HepG2 (cell line): ENCODE measurements around the gene NUP62. TPM values are rescaled to one million over a fixed set of nuclear protein-coding genes. Genes with fewer than 3 reads are reported as not detected.

Source experiments
- ARNT ChIP-seq: fragments of 450-650 bp; IDR thresholded peaks from 2 replicates; pipeline ENCODE4 v1.6.1; 2017
- CC2D1A ChIP-seq: sonication (generic); formaldehyde crosslinking; IDR thresholded peaks from 2 replicates; pipeline ENCODE4 v1.8.1; 2023; ENCODE audit warnings: mild to moderate bottlenecking, missing genetic modification reagents
- ELF3 ChIP-seq: IDR thresholded peaks from 2 replicates; pipeline ENCODE4 v1.6.1; 2016; ENCODE audit warnings: missing genetic modification reagents, missing compliant biosample characterization
- KDM6A ChIP-seq: IDR thresholded peaks from 2 replicates; pipeline ENCODE4 v1.6.1; 2016; ENCODE audit warnings: low read depth
- KMT2A ChIP-seq: sonication (generic); formaldehyde crosslinking; IDR thresholded peaks from 2 replicates; pipeline ENCODE4 v1.4.0; 2020; ENCODE audit warnings: missing genetic modification reagents
- MBD4 ChIP-seq: IDR thresholded peaks from 2 replicates; pipeline ENCODE4 v1.6.1; 2012; ENCODE audit warnings: low read length, inconsistent platforms, borderline replicate concordance
- ONECUT2 ChIP-seq: sonication (generic); formaldehyde crosslinking; IDR thresholded peaks from 2 replicates; pipeline ENCODE4 v1.4.0; 2020; ENCODE audit warnings: missing genetic modification reagents
- TBX2 ChIP-seq: sonication (generic); formaldehyde crosslinking; IDR thresholded peaks from 2 replicates; pipeline ENCODE4 v1.5.0; 2020; ENCODE audit warnings: missing genetic modification reagents, mild to moderate bottlenecking, borderline replicate concordance
- TCF12 ChIP-seq, 2 experiments: fragments of 450-650 bp in 1 of 2; sonication (generic) in 1 of 2; formaldehyde crosslinking in 1 of 2; IDR thresholded peaks; 2 replicates each; pipeline versions ENCODE4 v1.6.1 to v1.8.0; 2017 to 2022; ENCODE audit warnings: antibody characterized with exemption in 1 of 2, mild to moderate bottlenecking in 1 of 2, missing genetic modification reagents in 1 of 2, moderate library complexity in 1 of 2
- XRCC5 ChIP-seq: fragments of 200-400 bp; formaldehyde crosslinking; optimal IDR thresholded peaks from 2 replicates; pipeline ENCODE3; 2017; ENCODE audit warnings: mild to moderate bottlenecking, low read length
- YY1 ChIP-seq: IDR thresholded peaks from 2 replicates; pipeline ENCODE4 v1.6.1; 2011; ENCODE audit warnings: low read length, low read depth, moderate library complexity, mild to moderate bottlenecking; ENCODE audit not compliant: insufficient read depth, insufficient replicate concordance
- ZFP36L2 ChIP-seq: sonication (generic); formaldehyde crosslinking; IDR thresholded peaks from 2 replicates; pipeline ENCODE4 v1.4.0; 2020; ENCODE audit warnings: missing genetic modification reagents
- ZFP82 ChIP-seq: sonication (generic); formaldehyde crosslinking; IDR thresholded peaks from 2 replicates; pipeline ENCODE4 v1.5.1; 2020; ENCODE audit warnings: mild to moderate bottlenecking, missing genetic modification reagents, borderline replicate concordance
- ZNF232 ChIP-seq: sonication (generic); formaldehyde crosslinking; IDR thresholded peaks from 2 replicates; pipeline ENCODE4 v1.4.0; 2020; ENCODE audit warnings: missing genetic modification reagents, borderline replicate concordance
- ZNF335 ChIP-seq: sonication (generic); formaldehyde crosslinking; IDR thresholded peaks from 2 replicates; pipeline ENCODE4 v1.4.0; 2020; ENCODE audit warnings: missing genetic modification reagents
- ZNF850 ChIP-seq: sonication (generic); formaldehyde crosslinking; conservative IDR thresholded peaks from 2 replicates; pipeline ENCODE4 v1.9.0; 2021; ENCODE audit warnings: mild to moderate bottlenecking, missing genetic modification reagents
- polyA plus RNA-seq, 8 experiments: library from polyadenylated mRNA; depleted of rRNA in 3 of 8; stranded (reverse) in 7 of 8; unstranded in 1 of 8; fragments of >200 nt; fragmentation: Illumina TruSeq in 4 of 8; extraction: Trizol in 4 of 8; gene quantifications; 2 replicates each; pipeline versions ENCODE4 v1.2.1 to v1.2.3, GENCODE V29; 2011 to 2016; ENCODE audit warnings: low read depth in 4 of 8, missing spikeins in 1 of 8, mixed read lengths in 1 of 8; ENCODE audit not compliant: insufficient read depth in 1 of 8
- total RNA-seq, 5 experiments: library from RNA; depleted of rRNA; stranded (reverse); fragments of >200 nt; fragmentation: Illumina TruSeq; extraction: Trizol; gene quantifications; 2 replicates each; pipeline ENCODE4 v1.2.3, GENCODE V29; 2016; ENCODE audit warnings: low read depth in 1 of 5
- TF ChIP-seq, protein P1 (sequence below): sonication (generic); formaldehyde crosslinking; IDR thresholded peaks from 2 replicates; pipeline ENCODE4 v1.4.0; 2020; ENCODE audit warnings: mild to moderate bottlenecking, missing genetic modification reagents
- TF ChIP-seq, protein P2 (sequence below): IDR thresholded peaks from 2 replicates; pipeline ENCODE4 v1.4.0; 2020; ENCODE audit warnings: mild to moderate bottlenecking, missing genetic modification reagents
- TF ChIP-seq, protein P3 (sequence below): fragments of 450-650 bp; IDR thresholded peaks from 2 replicates; pipeline ENCODE4 v1.6.1; 2017
- TF ChIP-seq, protein P4 (sequence below): sonication (generic); formaldehyde crosslinking; IDR thresholded peaks from 2 replicates; pipeline ENCODE4 v1.8.0; 2022; ENCODE audit warnings: missing genetic modification reagents, mild to moderate bottlenecking, inconsistent platforms, borderline replicate concordance
- TF ChIP-seq, protein P5 (sequence below): IDR thresholded peaks from 2 replicates; pipeline ENCODE4 v1.6.1; 2016; ENCODE audit warnings: low read depth, borderline replicate concordance

The NUP62 gene
- total and polyA plus RNA-seq, 2 of the 13 experiments (the other 11 are each of a cell fraction or from before 2014, with no cell fraction given): 16.5 to 41.5 TPM

DNA sequence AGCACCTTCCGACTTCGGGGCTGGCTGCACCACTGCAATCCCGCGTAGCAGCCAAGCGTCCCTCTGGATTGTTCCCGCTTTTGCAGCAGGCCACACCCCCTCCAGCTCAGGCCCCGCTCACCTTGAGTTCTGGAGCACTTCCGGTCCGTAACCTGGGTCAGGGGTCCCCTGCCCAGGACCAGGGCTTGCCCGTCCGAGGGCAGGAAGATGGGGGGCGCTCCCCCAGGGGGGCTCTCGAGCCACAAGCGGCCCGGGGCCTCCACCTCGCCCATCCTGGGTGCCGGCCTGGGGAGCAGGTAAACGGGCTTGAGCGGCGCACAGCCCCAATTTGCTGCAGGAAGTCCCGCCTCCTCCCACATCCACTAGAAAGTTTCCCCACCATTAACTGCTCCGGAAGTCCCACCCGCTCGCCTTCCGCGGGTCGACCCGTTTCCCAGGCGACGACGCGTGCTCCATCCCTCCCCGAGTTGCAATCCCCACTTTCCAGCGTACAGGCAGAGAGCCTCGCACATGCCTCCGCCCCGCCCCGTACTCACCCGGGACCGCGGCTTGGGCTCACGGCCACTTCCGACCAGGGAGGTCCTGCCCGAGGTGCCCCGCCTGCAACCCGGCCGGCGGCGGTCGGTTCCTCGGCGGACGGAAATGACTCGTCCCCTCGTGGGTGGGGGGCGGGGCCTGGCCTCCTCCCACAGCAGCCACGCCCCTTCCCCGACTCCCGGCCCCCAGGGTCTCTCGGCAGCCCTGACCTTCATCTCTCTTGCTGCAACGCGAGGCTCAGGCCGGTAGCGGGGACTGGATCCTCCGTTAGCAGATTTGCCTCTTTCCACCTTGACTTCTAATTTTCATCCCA lies 62.1 kb downstream of the NUP62 start, which contains the start of gene PNKP (continued):
- TF ChIP-seq ZNF232 (CRISPR knock-in tag): peak; percentile 62; the same call in 1 of the 2 replicates
- TF ChIP-seq CC2D1A: no peak
- TF ChIP-seq ONECUT2 (CRISPR knock-in tag): no peak
- no peak for TF ChIP-seq ZNF335
- TF ChIP-seq ZFP82 (CRISPR knock-in tag): no peak; the same call in 1 of the 2 replicates
- TF ChIP-seq KMT2A (CRISPR knock-in tag): peak; percentile 58
- peak; percentile 84 for TF ChIP-seq TBX2 (CRISPR knock-in tag)
- no peak for TF ChIP-seq TCF12 (IDR thresholded peaks at IDR 0.05)
- TF ChIP-seq TCF12 (CRISPR knock-in tag; IDR thresholded peaks at IDR 0.05): peak; percentile 70; the same call in 1 of the 2 replicates
- TF ChIP-seq, protein P1, sequence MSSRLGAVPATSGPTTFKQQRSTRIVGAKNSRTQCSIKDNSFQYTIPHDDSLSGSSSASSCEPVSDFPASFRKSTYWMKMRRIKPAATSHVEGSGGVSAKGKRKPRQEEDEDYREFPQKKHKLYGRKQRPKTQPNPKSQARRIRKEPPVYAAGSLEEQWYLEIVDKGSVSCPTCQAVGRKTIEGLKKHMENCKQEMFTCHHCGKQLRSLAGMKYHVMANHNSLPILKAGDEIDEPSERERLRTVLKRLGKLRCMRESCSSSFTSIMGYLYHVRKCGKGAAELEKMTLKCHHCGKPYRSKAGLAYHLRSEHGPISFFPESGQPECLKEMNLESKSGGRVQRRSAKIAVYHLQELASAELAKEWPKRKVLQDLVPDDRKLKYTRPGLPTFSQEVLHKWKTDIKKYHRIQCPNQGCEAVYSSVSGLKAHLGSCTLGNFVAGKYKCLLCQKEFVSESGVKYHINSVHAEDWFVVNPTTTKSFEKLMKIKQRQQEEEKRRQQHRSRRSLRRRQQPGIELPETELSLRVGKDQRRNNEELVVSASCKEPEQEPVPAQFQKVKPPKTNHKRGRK (CRISPR knock-in tag): no peak
- no peak for TF ChIP-seq KDM6A (CRISPR knock-in tag)
- TF ChIP-seq ZFP36L2 (CRISPR knock-in tag): 0 out of 2 replicates have a peak, but pooled peaks have one; percentile 13
- no peak for TF ChIP-seq XRCC5
- TF ChIP-seq YY1: no peak
- no peak for TF ChIP-seq MBD4
- no peak for TF ChIP-seq ARNT
- TF ChIP-seq, protein P2, sequence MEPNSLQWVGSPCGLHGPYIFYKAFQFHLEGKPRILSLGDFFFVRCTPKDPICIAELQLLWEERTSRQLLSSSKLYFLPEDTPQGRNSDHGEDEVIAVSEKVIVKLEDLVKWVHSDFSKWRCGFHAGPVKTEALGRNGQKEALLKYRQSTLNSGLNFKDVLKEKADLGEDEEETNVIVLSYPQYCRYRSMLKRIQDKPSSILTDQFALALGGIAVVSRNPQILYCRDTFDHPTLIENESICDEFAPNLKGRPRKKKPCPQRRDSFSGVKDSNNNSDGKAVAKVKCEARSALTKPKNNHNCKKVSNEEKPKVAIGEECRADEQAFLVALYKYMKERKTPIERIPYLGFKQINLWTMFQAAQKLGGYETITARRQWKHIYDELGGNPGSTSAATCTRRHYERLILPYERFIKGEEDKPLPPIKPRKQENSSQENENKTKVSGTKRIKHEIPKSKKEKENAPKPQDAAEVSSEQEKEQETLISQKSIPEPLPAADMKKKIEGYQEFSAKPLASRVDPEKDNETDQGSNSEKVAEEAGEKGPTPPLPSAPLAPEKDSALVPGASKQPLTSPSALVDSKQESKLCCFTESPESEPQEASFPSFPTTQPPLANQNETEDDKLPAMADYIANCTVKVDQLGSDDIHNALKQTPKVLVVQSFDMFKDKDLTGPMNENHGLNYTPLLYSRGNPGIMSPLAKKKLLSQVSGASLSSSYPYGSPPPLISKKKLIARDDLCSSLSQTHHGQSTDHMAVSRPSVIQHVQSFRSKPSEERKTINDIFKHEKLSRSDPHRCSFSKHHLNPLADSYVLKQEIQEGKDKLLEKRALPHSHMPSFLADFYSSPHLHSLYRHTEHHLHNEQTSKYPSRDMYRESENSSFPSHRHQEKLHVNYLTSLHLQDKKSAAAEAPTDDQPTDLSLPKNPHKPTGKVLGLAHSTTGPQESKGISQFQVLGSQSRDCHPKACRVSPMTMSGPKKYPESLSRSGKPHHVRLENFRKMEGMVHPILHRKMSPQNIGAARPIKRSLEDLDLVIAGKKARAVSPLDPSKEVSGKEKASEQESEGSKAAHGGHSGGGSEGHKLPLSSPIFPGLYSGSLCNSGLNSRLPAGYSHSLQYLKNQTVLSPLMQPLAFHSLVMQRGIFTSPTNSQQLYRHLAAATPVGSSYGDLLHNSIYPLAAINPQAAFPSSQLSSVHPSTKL (CRISPR knock-in tag): no peak; the same call in 1 of the 2 replicates
- 0 out of 2 replicates have a peak, but pooled peaks have one; percentile 17 for TF ChIP-seq ZNF850 (CRISPR knock-in tag)
- TF ChIP-seq ELF3 (CRISPR knock-in tag): no peak
- TF ChIP-seq, protein P3, sequence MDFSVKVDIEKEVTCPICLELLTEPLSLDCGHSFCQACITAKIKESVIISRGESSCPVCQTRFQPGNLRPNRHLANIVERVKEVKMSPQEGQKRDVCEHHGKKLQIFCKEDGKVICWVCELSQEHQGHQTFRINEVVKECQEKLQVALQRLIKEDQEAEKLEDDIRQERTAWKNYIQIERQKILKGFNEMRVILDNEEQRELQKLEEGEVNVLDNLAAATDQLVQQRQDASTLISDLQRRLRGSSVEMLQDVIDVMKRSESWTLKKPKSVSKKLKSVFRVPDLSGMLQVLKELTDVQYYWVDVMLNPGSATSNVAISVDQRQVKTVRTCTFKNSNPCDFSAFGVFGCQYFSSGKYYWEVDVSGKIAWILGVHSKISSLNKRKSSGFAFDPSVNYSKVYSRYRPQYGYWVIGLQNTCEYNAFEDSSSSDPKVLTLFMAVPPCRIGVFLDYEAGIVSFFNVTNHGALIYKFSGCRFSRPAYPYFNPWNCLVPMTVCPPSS: no peak
- TF ChIP-seq, protein P4, sequence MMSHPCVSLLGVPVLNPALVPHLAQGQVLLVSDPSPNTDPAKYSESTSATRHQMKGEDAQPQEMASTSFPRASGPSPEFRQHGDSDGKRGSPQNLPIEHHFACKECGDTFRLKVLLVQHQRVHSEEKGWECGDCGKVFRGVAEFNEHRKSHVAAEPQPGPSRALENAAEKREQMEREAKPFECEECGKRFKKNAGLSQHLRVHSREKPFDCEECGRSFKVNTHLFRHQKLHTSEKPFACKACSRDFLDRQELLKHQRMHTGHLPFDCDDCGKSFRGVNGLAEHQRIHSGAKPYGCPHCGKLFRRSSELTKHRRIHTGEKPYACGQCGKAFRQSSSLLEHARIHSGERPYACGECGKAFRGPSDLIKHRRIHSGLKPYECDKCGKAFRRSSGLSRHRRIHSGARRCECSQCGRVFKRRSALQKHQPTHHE: peak; percentile 49; the same call in 1 of the 2 replicates
- TF ChIP-seq, protein P5, sequence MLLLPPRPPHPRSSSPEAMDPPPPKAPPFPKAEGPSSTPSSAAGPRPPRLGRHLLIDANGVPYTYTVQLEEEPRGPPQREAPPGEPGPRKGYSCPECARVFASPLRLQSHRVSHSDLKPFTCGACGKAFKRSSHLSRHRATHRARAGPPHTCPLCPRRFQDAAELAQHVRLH: peak; percentile 54; the same call in 1 of the 2 replicates
